GM23338 (cell line): Measurements from ENCODE around the gene GJB5. TPM values are rescaled to one million over a fixed set of nuclear protein-coding genes. Genes with fewer than 3 reads are reported as not detected.

Experiments
- ATAC-seq: fragments of 200-7000 bp; cut with Tn5 transposase; 3 replicates; pipeline ENCODE4 v1.9.1; 2020
- DNase-seq: peaks from one replicate; pipeline ENCODE4 v3.0.0-alpha.2; 2015; ENCODE audit warnings: low spot score
- H2AFZ ChIP-seq: fragments of 200-600 bp; sonication (generic); 2 replicates; pipeline ENCODE4 v1.8.0; 2016; ENCODE audit warnings: antibody characterized with exemption, mild to moderate bottlenecking, moderate library complexity
- H3F3A ChIP-seq: fragments of 200-600 bp; sonication (generic); replicated peaks from 2 replicates; pipeline ENCODE4 v1.8.0; 2017; ENCODE audit warnings: antibody characterized with exemption, mixed run types, low read depth
- H3K27ac ChIP-seq: fragments of 200-600 bp; sonication (generic); 2 replicates; pipeline ENCODE4 v1.6.1; 2016; ENCODE audit warnings: low read depth
- H3K27me3 ChIP-seq: fragments of 200-600 bp; sonication (generic); 2 replicates; pipeline ENCODE4 v1.8.0; 2016; ENCODE audit warnings: mild to moderate bottlenecking, mixed run types, moderate library complexity; ENCODE audit not compliant: insufficient read depth
- H3K36me3 ChIP-seq: fragments of 200-600 bp; sonication (generic); 2 replicates; pipeline ENCODE4 v1.8.0; 2016; ENCODE audit warnings: mild to moderate bottlenecking; ENCODE audit not compliant: insufficient read depth
- H3K4me1 ChIP-seq: fragments of 200-600 bp; sonication (generic); 2 replicates; pipeline ENCODE4 v1.8.0; 2016; ENCODE audit warnings: mild to moderate bottlenecking, moderate library complexity; ENCODE audit not compliant: insufficient read depth
- H3K4me2 ChIP-seq: fragments of 200-600 bp; sonication (generic); 2 replicates; pipeline ENCODE4 v1.7.1; 2017; ENCODE audit warnings: mixed run types
- H3K4me3 ChIP-seq: fragments of 200-600 bp; sonication (generic); 2 replicates; pipeline ENCODE4 v1.6.1; 2016; ENCODE audit warnings: mixed run types
- H3K79me2 ChIP-seq: fragments of 200-600 bp; sonication (generic); replicated peaks from 2 replicates; pipeline ENCODE4 v1.8.0; 2017; ENCODE audit warnings: mild to moderate bottlenecking; ENCODE audit not compliant: insufficient read depth
- H3K9me2 ChIP-seq: fragments of 200-600 bp; sonication (generic); 2 replicates; pipeline ENCODE4 v1.8.0; 2017; ENCODE audit not compliant: insufficient read depth
- H4K20me1 ChIP-seq: fragments of 200-600 bp; sonication (generic); replicated peaks from 2 replicates; pipeline ENCODE4 v1.8.0; 2017; ENCODE audit warnings: mild to moderate bottlenecking; ENCODE audit not compliant: insufficient read depth
- H3K27ac Mint-ChIP-seq: 2 replicates; pipeline ENCODE4 v1.8.0; 2020; ENCODE audit warnings: inconsistent platforms, mild to moderate bottlenecking, moderate library complexity, mixed read lengths
- H3K27me3 Mint-ChIP-seq: 3 replicates; pipeline ENCODE4 v1.8.0; 2022; ENCODE audit warnings: low read depth, mild to moderate bottlenecking, moderate library complexity, mixed read lengths, inconsistent platforms; ENCODE audit not compliant: insufficient read depth, poor library complexity
- H3K36me3 Mint-ChIP-seq: 3 replicates; pipeline ENCODE4 v1.8.0; 2021; ENCODE audit warnings: low read depth, mild to moderate bottlenecking, inconsistent platforms, moderate library complexity, mixed read lengths
- H3K4me1 Mint-ChIP-seq: 3 replicates; pipeline ENCODE4 v1.8.0; 2020; ENCODE audit warnings: mild to moderate bottlenecking, inconsistent platforms, mixed read lengths
- H3K4me3 Mint-ChIP-seq: 3 replicates; pipeline ENCODE4 v1.8.0; 2021; ENCODE audit warnings: moderate library complexity, mild to moderate bottlenecking, inconsistent platforms, mixed read lengths
- H3K9me3 Mint-ChIP-seq: 3 replicates; pipeline ENCODE4 v1.8.0; 2020; ENCODE audit warnings: moderate library complexity, mild to moderate bottlenecking, inconsistent platforms, mixed read lengths
- CREB1 ChIP-seq: fragments of 250-450 bp; sonication (Bioruptor Pico); IDR thresholded peaks from 2 replicates; pipeline ENCODE4 v1.5.0; 2020; ENCODE audit warnings: low read depth, mild to moderate bottlenecking, moderate library complexity
- CTCF ChIP-seq, 2 experiments: fragments of 200-600 bp in 1 of 2; sonication (generic) in 1 of 2; conservative IDR thresholded peaks; 2 replicates each; pipeline versions ENCODE4 v1.5.1 to v1.6.1; 2016 to 2017; ENCODE audit warnings: antibody characterized with exemption in 2 of 2, low read depth in 2 of 2, mild to moderate bottlenecking in 2 of 2, moderate library complexity in 1 of 2
- EZH2 ChIP-seq: fragments of 200-600 bp; sonication (generic); IDR thresholded peaks from one replicate; pipeline ENCODE4 v1.8.0; 2017; ENCODE audit warnings: antibody characterized with exemption, mild to moderate bottlenecking, low read depth; ENCODE audit not compliant: unreplicated experiment
- EZH2phosphoT487 ChIP-seq: fragments of 200-600 bp; sonication (generic); IDR thresholded peaks from one replicate; pipeline ENCODE4 v1.8.1; 2018; ENCODE audit warnings: antibody characterized with exemption; ENCODE audit not compliant: unreplicated experiment
- JUNB ChIP-seq: IDR thresholded peaks from one replicate; pipeline ENCODE4 v1.6.1; 2016; ENCODE audit warnings: antibody characterized with exemption; ENCODE audit not compliant: unreplicated experiment
- NANOG ChIP-seq: IDR thresholded peaks from 2 replicates; pipeline ENCODE4 v1.6.1; 2016; ENCODE audit warnings: antibody characterized with exemption, borderline replicate concordance
- POLR2AphosphoS5 ChIP-seq: IDR thresholded peaks from 2 replicates; pipeline ENCODE4 v1.6.1; 2016; ENCODE audit warnings: antibody characterized with exemption, low read depth
- STAT1 ChIP-seq: IDR thresholded peaks from one replicate; pipeline ENCODE4 v1.6.1; 2016; ENCODE audit warnings: antibody characterized with exemption; ENCODE audit not compliant: unreplicated experiment
- ZNF114 ChIP-seq: fragments of 250-450 bp; sonication (Bioruptor Pico); IDR thresholded peaks from 2 replicates; pipeline ENCODE4 v1.5.0; 2020; ENCODE audit warnings: mild to moderate bottlenecking, moderate library complexity
- ZNF331 ChIP-seq: fragments of 250-450 bp; sonication (Bioruptor Pico); IDR thresholded peaks from 2 replicates; pipeline ENCODE4 v1.5.0; 2020; ENCODE audit warnings: low read depth, mild to moderate bottlenecking, moderate library complexity
- polyA plus RNA-seq: library from polyadenylated mRNA; unstranded; fragments of >200 nt; fragmentation: Nextera tagmentation; extraction: Ambion mirVana; gene quantifications from 2 replicates; pipeline ENCODE4 v1.2.1, GENCODE V29; 2016
- total RNA-seq: library from RNA; depleted of rRNA; stranded (reverse); fragments of >200 nt; shearing (Covaris generic); gene quantifications from 2 replicates; pipeline ENCODE4 v1.2.3, GENCODE V29; 2014
- TF ChIP-seq, protein P1 (sequence below): fragments of 250-450 bp; sonication (Bioruptor Pico); IDR thresholded peaks from 2 replicates; pipeline ENCODE4 v1.5.0; 2020; ENCODE audit warnings: mild to moderate bottlenecking, moderate library complexity
- TF ChIP-seq, protein P2 (sequence below): IDR thresholded peaks from 2 replicates; pipeline ENCODE4 v1.6.1; 2016; ENCODE audit warnings: antibody characterized with exemption
- TF ChIP-seq, protein P3 (sequence below): IDR thresholded peaks from one replicate; pipeline ENCODE4 v1.6.1; 2018; ENCODE audit warnings: antibody characterized with exemption; ENCODE audit not compliant: unreplicated experiment

GJB5 gene
- total and polyA plus RNA-seq, 2 experiments from 2014 or later = 1.4 TPM; not detected in 1

- no peaks in the 10 kb centered on the region for H3K4me1 ChIP-seq
- TF ChIP-seq EZH2phosphoT487 (no peak), STAT1 (no peak), NANOG (no peak), CTCF (conservative IDR thresholded peaks at IDR 0.05; ENCODE audit: low read depth in 2 of 2) (no peak), ZNF114 (CRISPR knock-in tag) (no peak), JUNB (no peak), CREB1 (no peak), EZH2 (no peak), POLR2AphosphoS5 (no peak), ZNF331 (CRISPR knock-in tag) (no peak)
- TF ChIP-seq, protein P1, sequence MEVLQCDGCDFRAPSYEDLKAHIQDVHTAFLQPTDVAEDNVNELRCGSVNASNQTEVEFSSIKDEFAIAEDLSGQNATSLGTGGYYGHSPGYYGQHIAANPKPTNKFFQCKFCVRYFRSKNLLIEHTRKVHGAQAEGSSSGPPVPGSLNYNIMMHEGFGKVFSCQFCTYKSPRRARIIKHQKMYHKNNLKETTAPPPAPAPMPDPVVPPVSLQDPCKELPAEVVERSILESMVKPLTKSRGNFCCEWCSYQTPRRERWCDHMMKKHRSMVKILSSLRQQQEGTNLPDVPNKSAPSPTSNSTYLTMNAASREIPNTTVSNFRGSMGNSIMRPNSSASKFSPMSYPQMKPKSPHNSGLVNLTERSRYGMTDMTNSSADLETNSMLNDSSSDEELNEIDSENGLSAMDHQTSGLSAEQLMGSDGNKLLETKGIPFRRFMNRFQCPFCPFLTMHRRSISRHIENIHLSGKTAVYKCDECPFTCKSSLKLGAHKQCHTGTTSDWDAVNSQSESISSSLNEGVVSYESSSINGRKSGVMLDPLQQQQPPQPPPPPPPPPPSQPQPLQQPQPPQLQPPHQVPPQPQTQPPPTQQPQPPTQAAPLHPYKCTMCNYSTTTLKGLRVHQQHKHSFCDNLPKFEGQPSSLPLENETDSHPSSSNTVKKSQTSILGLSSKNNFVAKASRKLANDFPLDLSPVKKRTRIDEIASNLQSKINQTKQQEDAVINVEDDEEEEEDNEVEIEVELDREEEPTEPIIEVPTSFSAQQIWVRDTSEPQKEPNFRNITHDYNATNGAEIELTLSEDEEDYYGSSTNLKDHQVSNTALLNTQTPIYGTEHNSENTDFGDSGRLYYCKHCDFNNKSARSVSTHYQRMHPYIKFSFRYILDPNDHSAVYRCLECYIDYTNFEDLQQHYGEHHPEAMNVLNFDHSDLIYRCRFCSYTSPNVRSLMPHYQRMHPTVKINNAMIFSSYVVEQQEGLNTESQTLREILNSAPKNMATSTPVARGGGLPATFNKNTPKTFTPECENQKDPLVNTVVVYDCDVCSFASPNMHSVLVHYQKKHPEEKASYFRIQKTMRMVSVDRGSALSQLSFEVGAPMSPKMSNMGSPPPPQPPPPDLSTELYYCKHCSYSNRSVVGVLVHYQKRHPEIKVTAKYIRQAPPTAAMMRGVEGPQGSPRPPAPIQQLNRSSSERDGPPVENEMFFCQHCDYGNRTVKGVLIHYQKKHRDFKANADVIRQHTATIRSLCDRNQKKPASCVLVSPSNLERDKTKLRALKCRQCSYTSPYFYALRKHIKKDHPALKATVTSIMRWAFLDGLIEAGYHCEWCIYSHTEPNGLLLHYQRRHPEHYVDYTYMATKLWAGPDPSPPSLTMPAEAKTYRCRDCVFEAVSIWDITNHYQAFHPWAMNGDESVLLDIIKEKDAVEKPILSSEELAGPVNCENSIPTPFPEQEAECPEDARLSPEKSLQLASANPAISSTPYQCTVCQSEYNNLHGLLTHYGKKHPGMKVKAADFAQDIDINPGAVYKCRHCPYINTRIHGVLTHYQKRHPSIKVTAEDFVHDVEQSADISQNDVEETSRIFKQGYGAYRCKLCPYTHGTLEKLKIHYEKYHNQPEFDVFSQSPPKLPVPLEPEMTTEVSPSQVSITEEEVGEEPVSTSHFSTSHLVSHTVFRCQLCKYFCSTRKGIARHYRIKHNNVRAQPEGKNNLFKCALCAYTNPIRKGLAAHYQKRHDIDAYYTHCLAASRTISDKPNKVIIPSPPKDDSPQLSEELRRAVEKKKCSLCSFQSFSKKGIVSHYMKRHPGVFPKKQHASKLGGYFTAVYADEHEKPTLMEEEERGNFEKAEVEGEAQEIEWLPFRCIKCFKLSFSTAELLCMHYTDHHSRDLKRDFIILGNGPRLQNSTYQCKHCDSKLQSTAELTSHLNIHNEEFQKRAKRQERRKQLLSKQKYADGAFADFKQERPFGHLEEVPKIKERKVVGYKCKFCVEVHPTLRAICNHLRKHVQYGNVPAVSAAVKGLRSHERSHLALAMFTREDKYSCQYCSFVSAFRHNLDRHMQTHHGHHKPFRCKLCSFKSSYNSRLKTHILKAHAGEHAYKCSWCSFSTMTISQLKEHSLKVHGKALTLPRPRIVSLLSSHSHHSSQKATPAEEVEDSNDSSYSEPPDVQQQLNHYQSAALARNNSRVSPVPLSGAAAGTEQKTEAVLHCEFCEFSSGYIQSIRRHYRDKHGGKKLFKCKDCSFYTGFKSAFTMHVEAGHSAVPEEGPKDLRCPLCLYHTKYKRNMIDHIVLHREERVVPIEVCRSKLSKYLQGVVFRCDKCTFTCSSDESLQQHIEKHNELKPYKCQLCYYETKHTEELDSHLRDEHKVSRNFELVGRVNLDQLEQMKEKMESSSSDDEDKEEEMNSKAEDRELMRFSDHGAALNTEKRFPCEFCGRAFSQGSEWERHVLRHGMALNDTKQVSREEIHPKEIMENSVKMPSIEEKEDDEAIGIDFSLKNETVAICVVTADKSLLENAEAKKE (CRISPR knock-in tag) = no peak
- TF ChIP-seq, protein P2, sequence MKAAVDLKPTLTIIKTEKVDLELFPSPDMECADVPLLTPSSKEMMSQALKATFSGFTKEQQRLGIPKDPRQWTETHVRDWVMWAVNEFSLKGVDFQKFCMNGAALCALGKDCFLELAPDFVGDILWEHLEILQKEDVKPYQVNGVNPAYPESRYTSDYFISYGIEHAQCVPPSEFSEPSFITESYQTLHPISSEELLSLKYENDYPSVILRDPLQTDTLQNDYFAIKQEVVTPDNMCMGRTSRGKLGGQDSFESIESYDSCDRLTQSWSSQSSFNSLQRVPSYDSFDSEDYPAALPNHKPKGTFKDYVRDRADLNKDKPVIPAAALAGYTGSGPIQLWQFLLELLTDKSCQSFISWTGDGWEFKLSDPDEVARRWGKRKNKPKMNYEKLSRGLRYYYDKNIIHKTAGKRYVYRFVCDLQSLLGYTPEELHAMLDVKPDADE = no peak
- TF ChIP-seq, protein P3, sequence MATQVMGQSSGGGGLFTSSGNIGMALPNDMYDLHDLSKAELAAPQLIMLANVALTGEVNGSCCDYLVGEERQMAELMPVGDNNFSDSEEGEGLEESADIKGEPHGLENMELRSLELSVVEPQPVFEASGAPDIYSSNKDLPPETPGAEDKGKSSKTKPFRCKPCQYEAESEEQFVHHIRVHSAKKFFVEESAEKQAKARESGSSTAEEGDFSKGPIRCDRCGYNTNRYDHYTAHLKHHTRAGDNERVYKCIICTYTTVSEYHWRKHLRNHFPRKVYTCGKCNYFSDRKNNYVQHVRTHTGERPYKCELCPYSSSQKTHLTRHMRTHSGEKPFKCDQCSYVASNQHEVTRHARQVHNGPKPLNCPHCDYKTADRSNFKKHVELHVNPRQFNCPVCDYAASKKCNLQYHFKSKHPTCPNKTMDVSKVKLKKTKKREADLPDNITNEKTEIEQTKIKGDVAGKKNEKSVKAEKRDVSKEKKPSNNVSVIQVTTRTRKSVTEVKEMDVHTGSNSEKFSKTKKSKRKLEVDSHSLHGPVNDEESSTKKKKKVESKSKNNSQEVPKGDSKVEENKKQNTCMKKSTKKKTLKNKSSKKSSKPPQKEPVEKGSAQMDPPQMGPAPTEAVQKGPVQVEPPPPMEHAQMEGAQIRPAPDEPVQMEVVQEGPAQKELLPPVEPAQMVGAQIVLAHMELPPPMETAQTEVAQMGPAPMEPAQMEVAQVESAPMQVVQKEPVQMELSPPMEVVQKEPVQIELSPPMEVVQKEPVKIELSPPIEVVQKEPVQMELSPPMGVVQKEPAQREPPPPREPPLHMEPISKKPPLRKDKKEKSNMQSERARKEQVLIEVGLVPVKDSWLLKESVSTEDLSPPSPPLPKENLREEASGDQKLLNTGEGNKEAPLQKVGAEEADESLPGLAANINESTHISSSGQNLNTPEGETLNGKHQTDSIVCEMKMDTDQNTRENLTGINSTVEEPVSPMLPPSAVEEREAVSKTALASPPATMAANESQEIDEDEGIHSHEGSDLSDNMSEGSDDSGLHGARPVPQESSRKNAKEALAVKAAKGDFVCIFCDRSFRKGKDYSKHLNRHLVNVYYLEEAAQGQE = no peak
- Mint-ChIP-seq H3K27ac (no peak overlapping the region), H3K9me3 (no peaks in the 10 kb centered on the region; the same call in 2 of the 3 replicates), H3K4me1 (peaks cover 4% of the 10 kb centered on the region; the same call in 2 of the 3 replicates), H3K36me3 (no peaks in the 10 kb centered on the region), H3K4me3 (no peak overlapping the region), H3K27me3 (peaks cover 12% of the 10 kb centered on the region)
- no peaks in the 10 kb centered on the region; the same call in 1 of the 2 replicates for H3K9me2 ChIP-seq
- no peaks in the 10 kb centered on the region for H3K79me2 ChIP-seq
- H2AFZ ChIP-seq = no peak overlapping the region
- H3K36me3 ChIP-seq = no peaks in the 10 kb centered on the region
- no peak for DNase-seq
- no peak overlapping the region for H3K4me3 ChIP-seq
- no peak overlapping the region for H3K4me2 ChIP-seq
- H4K20me1 ChIP-seq = no peaks in the 10 kb centered on the region
- H3F3A ChIP-seq = no peaks in the 10 kb centered on the region
- ATAC-seq = no peak
- no peak overlapping the region for H3K27ac ChIP-seq
- H3K27me3 ChIP-seq = no peaks in the 10 kb centered on the region
Measured at GRCh38 chr1:34714386-34714785, 40.5 kb upstream of the GJB5 start.
